ENCODE data around the gene ANXA9.

Gene ANXA9, protein sequence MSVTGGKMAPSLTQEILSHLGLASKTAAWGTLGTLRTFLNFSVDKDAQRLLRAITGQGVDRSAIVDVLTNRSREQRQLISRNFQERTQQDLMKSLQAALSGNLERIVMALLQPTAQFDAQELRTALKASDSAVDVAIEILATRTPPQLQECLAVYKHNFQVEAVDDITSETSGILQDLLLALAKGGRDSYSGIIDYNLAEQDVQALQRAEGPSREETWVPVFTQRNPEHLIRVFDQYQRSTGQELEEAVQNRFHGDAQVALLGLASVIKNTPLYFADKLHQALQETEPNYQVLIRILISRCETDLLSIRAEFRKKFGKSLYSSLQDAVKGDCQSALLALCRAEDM

GRCh38 chr1:150981805-150982712, at the start of gene ANXA9:
ANXA9 (plus strand) TSS chr1:150982292; CDS start chr1:150983106, 814 bp downstream.
- DNase-seq: no peak

DNA sequence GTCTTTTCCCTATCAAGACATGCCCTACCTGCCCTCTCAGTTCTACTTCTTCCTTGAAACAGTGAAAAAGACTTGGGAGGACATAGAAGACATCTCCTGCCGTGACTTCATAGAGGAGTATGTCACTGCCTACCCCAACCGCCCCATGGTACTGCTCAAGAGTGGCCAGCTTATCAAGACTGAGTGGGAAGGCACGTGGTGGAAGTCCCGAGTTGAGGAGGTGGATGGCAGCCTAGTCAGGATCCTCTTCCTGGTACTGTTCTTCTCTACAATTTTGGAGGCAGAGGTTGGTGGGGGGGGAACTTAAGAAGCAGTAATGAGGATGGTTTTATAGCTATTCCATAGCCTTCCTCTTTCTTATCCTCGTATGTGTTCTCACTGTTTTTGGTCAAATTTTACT, 37.2 kb upstream of the ANXA9 start:
- DNase-seq: no peak

GRCh38 chr1:150954708-150955107, 27.4 kb upstream of the ANXA9 start:
- DNase-seq: no peak

- DNase-seq: no peak
Measured at GRCh38 chr1:150955280-150955679, 26.8 kb upstream of the ANXA9 start.

GRCh38 chr1:150957666-150958065, 24.4 kb upstream of the ANXA9 start:
- DNase-seq: no peak

- DNase-seq: no peak
Measured at GRCh38 chr1:150960646-150961045, 21.4 kb upstream of the ANXA9 start.

GRCh38 chr1:150961756-150962155, 20.3 kb upstream of the ANXA9 start:
- DNase-seq: no peak

DNA sequence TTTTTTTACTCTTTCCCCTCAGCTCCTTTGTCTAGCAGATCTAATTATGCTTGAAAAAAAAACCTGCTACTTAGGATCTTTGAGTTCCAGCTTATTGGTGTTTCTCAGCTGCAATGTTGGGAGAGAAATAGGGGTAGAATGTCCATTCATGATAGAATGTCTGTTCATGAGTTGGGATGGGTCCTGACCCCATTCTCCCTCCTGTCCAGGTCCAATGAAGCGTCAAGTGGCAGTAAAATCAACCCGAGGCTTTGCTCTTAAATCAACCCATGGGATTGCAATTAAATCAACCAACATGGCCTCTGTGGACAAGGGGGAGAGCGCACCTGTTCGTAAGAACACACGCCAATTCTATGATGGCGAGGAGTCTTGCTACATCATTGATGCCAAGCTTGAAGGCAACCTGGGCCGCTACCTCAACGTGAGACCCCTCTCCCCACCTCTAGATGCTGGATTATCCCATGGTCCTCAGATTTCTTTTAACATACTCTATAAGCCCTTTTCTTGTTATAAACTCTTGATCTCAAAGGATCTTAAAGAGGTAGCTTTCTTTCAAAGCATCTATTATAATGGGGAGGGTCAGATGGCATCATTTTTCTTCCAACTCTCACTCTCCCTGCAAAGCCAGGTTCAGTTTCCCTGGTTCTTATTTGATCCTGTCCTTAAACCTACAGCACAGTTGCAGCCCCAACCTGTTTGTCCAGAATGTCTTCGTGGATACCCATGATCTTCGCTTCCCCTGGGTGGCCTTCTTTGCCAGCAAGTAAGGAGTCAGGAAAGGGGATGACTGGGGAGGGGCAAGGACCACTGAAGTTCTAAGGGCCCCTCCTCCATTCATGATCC, 18.6 kb upstream of the ANXA9 start:
- no peak for DNase-seq

GRCh38 chr1:150964164-150964489, 18.0 kb upstream of the ANXA9 start:
- no peak for DNase-seq

DNA sequence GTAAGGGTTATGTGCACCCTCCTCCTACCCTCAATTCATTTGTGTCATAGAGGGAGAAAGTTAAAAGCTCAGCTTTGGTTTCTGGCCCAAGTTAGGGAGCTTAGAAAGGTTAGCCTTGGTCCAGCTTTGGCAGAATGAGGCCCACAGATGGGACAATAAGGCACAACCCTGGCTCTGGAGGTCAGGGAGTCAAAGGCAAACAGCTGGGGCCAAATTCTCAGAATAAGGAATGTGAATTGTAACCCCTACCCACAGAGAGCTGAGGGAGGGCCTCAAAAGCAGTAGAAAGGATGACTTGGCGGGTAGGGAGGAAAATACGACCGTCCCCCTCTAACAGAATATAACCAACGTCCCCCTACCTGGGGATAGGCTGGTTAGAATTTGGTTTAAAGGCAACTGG, 16.5 kb upstream of the ANXA9 start:
- DNase-seq: no peak

DNA sequence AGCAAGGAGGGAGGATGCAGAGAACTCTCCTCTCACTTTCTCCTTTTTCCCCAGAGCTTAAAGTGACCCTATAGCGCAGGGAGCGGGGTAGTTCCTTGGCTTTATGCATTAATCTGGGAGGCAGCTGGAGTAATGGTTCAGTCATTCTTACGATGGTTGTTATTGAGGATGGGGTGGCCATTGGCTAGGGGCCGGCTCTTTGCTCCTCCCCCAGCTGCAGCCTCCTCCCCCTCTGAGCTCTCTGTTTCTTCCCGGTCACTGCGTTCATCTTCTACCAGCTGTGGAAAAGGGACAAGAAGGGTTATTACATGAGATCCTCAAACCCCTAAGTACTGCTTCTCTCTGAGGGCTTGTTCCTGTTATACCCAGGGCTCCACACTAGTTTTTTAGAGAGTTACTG, 16.1 kb upstream of the ANXA9 start:
- no peak for DNase-seq

DNA sequence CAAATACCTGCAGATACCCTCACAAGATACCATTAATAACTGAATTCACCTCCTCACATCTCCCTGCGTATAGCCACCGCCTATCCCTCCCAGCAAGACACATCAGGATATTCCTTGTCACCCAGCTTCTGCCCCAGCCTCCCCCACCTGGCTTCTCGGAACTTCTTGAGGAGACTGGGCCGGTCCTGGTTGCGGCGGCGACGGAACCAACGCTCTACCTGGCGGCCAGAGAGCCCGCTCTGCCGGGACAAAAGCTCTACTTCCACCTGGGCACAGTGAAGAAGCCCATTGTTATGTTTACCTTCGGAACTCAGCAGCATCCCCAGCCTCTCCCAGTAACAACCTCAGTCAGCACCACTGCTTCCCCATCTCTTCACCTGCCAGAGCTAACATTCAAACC, 14.2 kb upstream of the ANXA9 start:
- DNase-seq: no peak

- no peak for DNase-seq
Measured at GRCh38 chr1:150968491-150968890, 13.6 kb upstream of the ANXA9 start.

DNA sequence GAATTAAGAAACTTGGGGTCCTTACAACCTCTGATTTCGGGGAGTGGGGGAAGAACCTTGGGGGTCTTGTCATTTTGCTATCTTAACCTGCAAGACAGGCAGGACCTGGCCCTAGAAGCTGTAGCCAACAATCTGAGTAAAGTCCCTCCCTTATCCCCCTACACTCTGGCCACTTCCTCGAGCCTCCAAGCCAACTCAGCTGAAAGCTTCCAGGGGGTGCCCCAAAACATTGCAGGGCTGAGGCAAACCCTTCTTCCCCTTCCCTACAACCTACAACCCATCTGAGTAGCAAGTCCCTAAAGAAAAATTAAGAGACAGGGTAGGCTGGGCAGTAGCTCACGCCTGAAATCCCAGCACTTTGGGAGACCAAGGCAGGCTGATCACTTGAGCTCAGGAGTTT, 12.5 kb upstream of the ANXA9 start:
- no peak for DNase-seq

DNA sequence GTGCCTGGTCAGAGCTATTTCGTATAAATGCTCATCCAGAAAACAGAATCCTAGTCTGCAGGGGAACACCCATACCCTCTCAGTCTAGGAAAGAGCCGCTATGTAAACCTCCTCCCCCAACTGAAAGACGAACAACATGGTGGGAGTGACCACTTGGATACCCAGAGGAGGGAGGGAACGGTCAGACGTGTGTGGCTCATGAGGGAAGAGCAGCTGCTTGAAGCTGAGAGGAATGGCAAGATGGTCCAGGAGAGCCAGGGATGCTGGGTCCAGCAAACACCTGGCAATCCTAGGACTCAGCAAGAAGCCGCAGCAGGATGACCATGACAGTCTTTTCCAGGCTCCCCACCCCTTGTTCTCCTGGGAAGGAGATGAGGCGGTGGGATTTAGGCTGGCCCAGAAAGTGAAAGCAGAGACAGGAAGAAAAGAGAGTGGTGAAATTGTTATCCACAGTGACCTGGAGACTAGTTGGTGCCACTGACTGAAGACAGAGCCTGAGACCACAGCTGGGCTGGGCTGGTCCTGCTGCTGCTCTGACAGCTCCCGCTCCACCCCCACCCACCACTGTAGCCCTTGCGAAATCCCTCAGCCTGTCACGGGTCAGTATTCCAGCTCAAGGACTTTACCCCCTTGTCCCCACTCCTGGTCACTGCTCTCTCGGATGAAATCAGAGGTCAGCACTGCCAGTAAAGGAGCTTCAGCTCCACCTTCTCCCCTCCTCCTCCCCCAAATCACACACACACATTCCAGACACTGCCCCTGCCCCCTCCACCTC, 11.1 kb upstream of the ANXA9 start:
- DNase-seq: no peak

DNA sequence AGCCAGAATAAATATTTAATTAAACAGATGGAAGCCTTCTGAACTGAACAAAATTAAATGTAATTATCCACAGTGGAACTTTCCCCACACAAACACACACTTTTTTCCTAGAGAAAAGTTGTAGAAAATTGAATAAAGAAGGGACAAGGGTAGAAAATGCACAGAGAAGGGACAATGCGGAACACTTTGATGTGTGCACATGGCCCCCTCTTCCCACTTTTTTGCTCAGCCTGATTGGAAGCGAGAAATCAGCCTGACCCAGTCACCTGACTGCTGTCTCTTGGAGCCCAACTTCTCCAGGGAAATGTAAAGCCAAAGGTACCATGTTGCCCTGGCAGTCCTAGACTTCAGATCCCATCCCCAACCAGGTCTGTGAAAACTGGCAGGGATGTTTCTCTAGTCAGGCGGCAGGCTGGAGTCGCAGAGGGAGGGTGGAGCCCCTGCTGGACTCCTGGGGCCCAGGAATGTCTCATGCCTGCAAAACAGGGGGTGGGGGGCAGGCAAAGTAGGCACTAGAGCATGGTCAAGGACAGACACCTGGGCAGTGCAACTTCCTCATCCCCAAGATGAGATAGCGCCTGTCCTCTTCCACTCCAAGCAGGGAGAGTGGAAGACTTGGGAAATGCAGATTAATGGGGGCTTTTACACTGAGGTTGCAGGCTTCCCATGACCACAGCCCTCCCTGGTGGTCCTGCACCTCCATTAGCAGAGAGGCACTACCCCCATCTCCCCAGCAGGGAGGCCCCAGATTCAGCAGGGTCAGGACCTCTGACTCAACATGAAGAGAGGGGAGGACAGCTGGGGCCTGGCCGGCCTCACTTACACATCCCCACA, 10.3 kb upstream of the ANXA9 start:
- DNase-seq: no peak

- no peak for DNase-seq
Measured at GRCh38 chr1:150972417-150972940, 9.6 kb upstream of the ANXA9 start.

DNA sequence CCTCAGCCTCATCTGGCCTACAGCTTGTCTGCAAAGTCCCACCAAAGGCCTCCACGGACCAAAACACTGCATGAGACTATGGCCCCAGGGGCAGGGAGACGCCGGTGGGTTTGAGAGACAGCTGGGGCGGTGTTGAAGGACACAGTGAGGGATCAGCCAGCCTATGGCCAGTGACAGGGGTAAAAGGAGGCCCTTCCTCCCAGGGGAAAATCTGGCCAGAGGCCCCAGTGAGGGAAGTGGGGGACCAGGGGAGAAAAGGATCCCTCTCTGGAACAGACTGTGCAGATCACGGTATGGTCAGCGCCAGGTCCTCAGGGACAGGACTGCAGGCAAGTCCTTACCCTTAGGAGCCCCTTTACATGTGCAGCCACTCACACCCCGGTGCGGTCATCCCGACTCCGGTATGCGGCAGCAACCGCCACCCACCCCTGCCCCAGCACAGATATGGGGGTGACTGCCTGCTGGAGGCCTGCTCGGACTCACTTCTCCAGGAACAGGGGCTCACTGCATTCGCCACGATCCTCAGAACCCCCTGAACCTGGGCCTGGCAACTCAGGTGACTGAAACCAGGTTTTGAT, 8.7 kb upstream of the ANXA9 start:
- no peak for DNase-seq

DNA sequence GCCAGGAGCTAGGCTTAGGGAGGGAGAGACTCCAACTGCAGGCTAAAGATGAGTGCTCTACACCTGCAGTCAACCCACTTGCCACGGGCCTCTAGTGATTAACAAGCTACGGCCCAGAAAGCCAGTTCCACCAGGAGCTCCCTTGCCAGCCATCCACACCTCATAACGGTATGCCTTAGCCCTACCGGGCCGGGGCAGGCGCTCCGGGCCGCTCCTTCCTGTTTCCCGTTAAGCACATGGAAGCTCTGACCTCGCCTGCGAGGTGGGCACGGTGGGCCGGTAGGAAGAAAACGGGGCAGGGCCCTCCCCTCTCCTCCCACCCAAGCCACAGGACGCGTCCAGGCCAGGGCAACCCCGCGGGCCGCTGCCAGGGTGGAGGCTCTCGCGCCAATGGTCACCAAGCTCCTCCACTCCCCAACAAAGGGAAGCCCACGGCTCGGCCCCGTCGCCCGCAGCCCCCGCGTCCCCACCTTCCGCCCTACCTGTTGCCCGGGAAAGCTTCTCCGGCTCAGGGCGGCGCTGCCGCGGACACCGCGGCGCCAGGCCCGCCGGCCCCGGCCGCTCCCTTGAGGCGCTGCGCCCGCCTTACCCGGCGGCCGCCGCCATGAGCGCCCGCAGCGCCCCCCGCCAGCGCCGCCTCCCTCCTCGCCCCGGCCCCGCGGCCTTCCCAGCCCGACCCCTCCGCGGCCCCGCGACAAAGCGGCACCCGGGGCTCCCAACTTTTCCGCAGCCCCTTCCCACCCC, 8.1 kb upstream of the ANXA9 start:
- peak; percentile 5 for DNase-seq

Data from NCI-H2029 (cell line).